Stimulated activated CD8-positive, alpha-beta memory T cell treated with anti-CD3 and anti-CD28 coated beads, Interleukin-12 subunit alpha, Interleukin-12 subunit beta, amount 100 ng/mL, for 1 hour (primary cell): ENCODE results near the gene LRP5.
"Not testable (repeated sequence)": the region's sequence is repeated elsewhere in the genome, so short reads cannot be mapped to it uniquely, and the experiment has no call there.

ENCODE experiments used
- DNase-seq: peaks from one replicate; pipeline ENCODE4 v3.0.0-alpha.2; 2020; ENCODE audit warnings: low read depth

LRP5 gene

GRCh38 chr11:68423481-68423880 is 111.1 kb downstream of the LRP5 start:
- no peak for DNase-seq

GRCh38 chr11:68424101-68424632 is 111.8 kb downstream of the LRP5 start:
- no peak for DNase-seq

DNA sequence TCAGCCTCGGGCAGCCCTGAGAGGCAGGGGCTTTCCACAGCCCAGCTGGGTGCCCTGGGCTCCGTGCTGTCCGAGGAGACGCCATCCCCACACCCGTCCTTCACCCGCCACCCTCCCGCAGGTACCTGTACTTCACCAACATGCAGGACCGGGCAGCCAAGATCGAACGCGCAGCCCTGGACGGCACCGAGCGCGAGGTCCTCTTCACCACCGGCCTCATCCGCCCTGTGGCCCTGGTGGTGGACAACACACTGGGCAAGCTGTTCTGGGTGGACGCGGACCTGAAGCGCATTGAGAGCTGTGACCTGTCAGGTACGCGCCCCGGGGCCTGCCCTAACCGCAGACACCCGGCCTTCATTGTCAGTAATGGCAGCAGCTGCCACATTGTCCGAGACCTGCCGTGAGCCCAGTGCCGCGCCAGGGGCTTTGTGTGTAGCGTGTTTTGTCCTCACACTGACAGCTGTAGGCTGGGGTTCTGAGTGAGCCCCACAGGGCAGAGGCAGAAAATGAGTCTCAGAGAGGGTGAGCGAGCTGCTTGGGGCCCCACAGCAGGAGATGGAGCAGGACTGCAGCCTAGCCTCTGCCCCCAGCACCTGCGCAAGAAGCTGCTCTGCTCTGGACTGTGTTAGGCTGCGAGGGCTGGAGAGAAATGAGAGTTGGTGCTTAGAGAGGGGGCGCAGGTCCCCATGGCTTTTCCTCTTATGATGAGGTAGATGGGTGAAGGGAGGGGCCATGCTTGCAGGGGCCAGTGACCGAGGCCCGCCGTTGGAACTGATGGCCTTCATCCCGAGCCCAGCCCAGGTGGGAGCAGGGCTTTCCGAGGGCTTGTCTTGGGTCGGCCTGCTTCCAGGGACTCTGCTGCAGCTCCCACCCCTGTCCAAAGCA is 112.8 kb downstream of the LRP5 start:
- no peak for DNase-seq

DNA sequence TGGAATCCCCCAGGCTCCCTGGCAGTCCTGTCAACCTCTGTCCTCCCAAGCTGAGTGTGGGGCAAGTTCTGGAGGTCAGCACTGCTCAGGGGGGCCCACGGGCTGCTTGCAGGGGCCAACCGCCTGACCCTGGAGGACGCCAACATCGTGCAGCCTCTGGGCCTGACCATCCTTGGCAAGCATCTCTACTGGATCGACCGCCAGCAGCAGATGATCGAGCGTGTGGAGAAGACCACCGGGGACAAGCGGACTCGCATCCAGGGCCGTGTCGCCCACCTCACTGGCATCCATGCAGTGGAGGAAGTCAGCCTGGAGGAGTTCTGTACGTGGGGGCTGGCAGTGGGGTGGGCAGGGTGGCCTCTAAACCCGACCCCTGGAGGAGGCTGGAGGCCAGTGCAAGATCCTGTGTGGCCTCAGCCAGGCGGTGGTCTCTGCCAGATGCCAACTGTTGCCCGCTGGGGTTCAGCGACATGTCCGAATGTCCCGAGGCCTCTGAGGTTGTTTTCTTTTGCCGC is 113.5 kb downstream of the LRP5 start:
- DNase-seq, result no peak

- DNase-seq, result no peak
Observed at GRCh38 chr11:68429661-68430060, 117.3 kb downstream of the LRP5 start.

DNA sequence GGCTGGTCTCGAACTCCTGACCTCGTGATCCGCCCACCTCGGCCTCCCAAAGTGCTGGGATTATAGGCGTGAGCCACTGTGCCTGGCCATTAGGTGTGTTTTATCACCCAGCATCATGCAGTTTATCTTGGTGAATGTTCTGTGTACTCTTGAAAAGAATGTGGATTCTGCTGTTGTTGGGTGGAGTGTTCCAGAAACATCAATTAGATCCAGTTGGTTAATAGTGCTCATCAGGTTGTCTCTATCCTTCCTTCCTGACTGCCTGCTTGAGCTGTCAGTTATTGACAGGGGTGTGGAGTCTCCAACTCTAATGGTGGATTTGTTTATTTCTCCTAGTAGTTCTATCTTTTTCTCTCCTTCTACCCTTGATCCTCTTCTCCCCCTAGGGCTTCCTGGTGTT is 118.0 kb downstream of the LRP5 start:
- DNase-seq, result no peak

GRCh38 chr11:68430801-68431200 is 118.4 kb downstream of the LRP5 start:
- no peak for DNase-seq

- no peak for DNase-seq
Observed at GRCh38 chr11:68431984-68432645, 119.7 kb downstream of the LRP5 start.

DNA sequence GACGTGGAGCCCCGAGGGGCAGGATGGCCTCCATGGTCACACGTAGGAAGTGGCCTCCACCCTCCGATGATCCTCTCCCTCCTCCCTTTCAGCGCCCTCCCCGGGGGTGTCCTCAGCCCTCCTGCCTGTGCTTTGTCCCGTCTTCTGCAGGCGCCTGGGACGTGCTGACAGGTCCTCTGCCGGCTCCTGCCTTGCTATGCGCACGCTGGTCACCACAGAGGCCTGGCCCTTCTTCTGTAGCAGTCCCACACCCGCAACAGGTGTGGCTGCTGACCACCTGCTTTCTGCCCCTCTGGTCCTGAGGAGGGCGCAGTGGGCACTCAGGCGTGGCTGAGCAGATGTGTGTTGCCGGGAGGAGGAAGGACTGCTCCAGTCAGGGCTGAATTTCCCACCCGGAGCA is 120.5 kb downstream of the LRP5 start:
- DNase-seq, result no peak

DNA sequence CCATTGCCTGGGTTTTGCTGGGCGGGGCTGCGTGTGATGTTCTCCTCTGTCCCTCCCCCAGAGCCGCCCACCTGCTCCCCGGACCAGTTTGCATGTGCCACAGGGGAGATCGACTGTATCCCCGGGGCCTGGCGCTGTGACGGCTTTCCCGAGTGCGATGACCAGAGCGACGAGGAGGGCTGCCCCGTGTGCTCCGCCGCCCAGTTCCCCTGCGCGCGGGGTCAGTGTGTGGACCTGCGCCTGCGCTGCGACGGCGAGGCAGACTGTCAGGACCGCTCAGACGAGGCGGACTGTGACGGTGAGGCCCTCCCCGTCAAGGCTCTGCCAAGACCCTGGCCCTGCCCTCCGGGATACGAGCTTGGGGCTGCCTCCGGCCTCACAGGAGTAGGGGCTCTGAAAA is 121.2 kb downstream of the LRP5 start:
- no peak for DNase-seq

GRCh38 chr11:68434159-68434558 is 121.8 kb downstream of the LRP5 start:
- not testable (repeated sequence) for DNase-seq

- no peak for DNase-seq
Observed at GRCh38 chr11:68436162-68436888, 123.9 kb downstream of the LRP5 start.

GRCh38 chr11:68436985-68437926 is 124.9 kb downstream of the LRP5 start:
- no peak for DNase-seq

- DNase-seq, result no peak
Observed at GRCh38 chr11:68437927-68438657, 125.7 kb downstream of the LRP5 start.

GRCh38 chr11:68438658-68439259 is 126.4 kb downstream of the LRP5 start:
- DNase-seq, result no peak

DNA sequence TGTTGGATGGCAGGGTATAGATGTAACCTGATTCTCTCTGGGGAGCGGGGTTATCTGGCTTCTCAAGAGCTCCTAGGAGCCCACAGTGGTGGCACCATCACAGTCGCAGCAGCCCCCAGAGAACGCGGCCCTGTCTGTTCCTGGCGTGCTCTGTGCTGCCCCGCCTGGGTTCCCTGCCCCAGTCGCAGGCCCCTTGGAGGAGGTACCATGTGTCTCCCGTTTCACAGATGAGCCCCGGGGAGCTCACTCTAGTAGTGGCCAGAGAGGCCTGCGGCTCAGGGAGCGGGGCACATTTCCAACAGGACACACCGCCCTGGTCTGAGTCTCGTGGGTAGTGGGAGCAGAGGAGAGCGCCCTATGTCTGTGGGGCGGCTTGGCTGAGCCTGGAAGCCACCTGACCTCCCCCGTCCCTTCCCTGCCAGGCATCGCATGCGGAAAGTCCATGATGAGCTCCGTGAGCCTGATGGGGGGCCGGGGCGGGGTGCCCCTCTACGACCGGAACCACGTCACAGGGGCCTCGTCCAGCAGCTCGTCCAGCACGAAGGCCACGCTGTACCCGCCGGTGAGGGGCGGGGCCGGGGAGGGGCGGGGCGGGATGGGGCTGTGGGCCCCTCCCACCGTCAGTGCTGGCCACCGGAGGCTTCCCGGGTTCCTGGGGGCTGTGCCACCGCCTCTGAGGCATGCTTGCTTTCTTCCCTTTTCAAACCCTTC is 127.1 kb downstream of the LRP5 start:
- no peak for DNase-seq

DNA sequence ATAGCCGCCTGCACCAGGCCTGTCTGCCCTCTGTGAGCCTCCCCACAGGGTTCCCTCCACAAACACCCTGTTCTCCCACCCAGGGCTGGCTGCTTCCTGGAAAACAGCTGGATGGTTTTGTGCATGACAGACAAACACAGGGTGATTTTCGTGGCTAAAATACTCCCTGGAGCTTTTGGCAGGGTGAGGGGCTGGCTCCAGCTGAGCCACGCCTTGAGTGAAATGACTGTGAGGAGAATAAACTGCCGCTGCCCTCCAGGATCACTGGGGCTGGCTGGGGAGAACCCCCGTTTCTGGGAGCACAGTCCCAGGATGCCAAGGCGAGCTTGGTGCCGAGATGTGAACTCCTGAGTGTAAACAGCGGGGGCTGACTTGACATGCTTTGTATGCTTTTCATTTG is 127.8 kb downstream of the LRP5 start:
- no peak for DNase-seq

DNA sequence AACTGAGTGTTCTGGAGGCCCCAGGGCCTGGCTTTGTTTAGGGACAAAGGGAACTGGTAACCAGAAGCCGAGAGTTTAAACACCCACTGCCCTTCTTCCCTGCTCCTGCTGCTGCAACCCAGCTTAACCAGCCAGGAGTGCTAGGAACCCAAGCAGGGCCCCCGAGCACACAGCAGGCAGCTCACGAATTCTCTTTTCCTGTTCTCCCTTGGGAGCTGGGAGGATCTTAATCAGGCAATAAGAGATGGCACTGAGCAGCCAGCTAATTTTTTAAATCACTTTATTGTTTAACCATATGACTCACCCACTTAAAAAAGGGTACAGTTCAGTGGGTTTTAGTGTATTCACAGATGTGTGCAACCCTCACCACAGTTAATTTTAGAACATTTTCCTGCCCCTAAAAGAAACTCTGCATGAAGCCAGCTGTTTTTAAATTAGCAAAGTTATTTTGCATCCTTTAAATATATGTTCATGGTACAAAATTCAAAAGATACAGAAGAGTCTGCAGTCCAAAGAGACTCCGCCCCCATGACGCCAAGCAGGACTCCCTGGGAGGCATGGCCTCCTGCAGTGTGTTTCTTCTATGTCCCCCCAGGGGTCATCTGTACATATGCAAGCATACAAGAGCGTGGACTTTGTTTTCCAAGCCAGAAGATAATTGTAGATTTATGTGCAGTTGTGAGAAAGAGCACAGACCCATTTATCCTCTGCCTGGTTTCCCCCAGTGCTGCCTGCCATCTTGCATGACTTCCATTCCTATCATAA is 129.3 kb downstream of the LRP5 start:
- DNase-seq, result no peak

GRCh38 chr11:68442433-68442832 is 130.0 kb downstream of the LRP5 start:
- DNase-seq, result no peak
